ENCODE data around the gene MGAT4C. TPM values are rescaled to one million over a fixed set of nuclear protein-coding genes. Genes with fewer than 3 reads are reported as not detected.

The MGAT4C gene
- total and polyA plus RNA-seq, 2 experiments from 2014 or later: 4.5 to 4.7 TPM

GRCh38 chr12:86104087-86104486 lies 152.1 kb downstream of the MGAT4C start:
- H3K36me3 ChIP-seq (ENCODE audit: insufficient read depth): no peaks in the 10 kb centered on the region
- H3K4me3 Mint-ChIP-seq: no peak overlapping the region
- H3K9me3 Mint-ChIP-seq: no peaks in the 10 kb centered on the region
- no peaks in the 10 kb centered on the region for H3K4me1 Mint-ChIP-seq
- H2AFZ ChIP-seq: no peak overlapping the region
- H3K27me3 Mint-ChIP-seq (ENCODE audit: insufficient read depth, low read depth, poor library complexity): no peaks in the 10 kb centered on the region
- TF ChIP-seq ZNF462 (CRISPR knock-in tag; IDR thresholded peaks at IDR 0.05): no peak
- no peak for TF ChIP-seq REST (IDR thresholded peaks at IDR 0.05; ENCODE audit: unreplicated experiment)
- no peak for TF ChIP-seq CREB1 (CRISPR knock-in tag; IDR thresholded peaks at IDR 0.05; ENCODE audit: low read depth)
- no peak for TF ChIP-seq NANOG (IDR thresholded peaks at IDR 0.05; ENCODE audit: borderline replicate concordance)
- no peak for TF ChIP-seq EZH2 (IDR thresholded peaks at IDR 0.05; ENCODE audit: low read depth, unreplicated experiment)
- TF ChIP-seq JUNB (IDR thresholded peaks at IDR 0.05; ENCODE audit: unreplicated experiment): no peak
- TF ChIP-seq ZNF331 (CRISPR knock-in tag; IDR thresholded peaks at IDR 0.05; ENCODE audit: low read depth): no peak
- no peak for TF ChIP-seq ZNF114 (CRISPR knock-in tag; IDR thresholded peaks at IDR 0.05)
- TF ChIP-seq STAT1 (IDR thresholded peaks at IDR 0.05; ENCODE audit: unreplicated experiment): no peak
- TF ChIP-seq POLR2AphosphoS5 (IDR thresholded peaks at IDR 0.05; ENCODE audit: low read depth): no peak
- no peak for TF ChIP-seq CTCF (conservative IDR thresholded peaks at IDR 0.05; ENCODE audit: low read depth in 2 of 2)
- no peak for TF ChIP-seq EZH2phosphoT487 (IDR thresholded peaks at IDR 0.05; ENCODE audit: unreplicated experiment)
- no peak for TF ChIP-seq ETS1 (IDR thresholded peaks at IDR 0.05)
- no peaks in the 10 kb centered on the region for H3K36me3 Mint-ChIP-seq (ENCODE audit: low read depth)
- no peaks in the 10 kb centered on the region for H3F3A ChIP-seq (replicated peaks; ENCODE audit: low read depth)
- H3K9me2 ChIP-seq (ENCODE audit: insufficient read depth): no peaks in the 10 kb centered on the region
- H3K4me2 ChIP-seq: no peak overlapping the region
- H3K27me3 ChIP-seq (ENCODE audit: insufficient read depth): no peaks in the 10 kb centered on the region
- H4K20me1 ChIP-seq (replicated peaks; ENCODE audit: insufficient read depth): no peaks in the 10 kb centered on the region
- no peaks in the 10 kb centered on the region for H3K79me2 ChIP-seq (replicated peaks; ENCODE audit: insufficient read depth)
- H3K4me1 ChIP-seq (ENCODE audit: insufficient read depth): no peaks in the 10 kb centered on the region
- DNase-seq (ENCODE audit: low spot score): no peak
- H3K4me3 ChIP-seq: no peak overlapping the region
- no peak for ATAC-seq
- H3K27ac ChIP-seq (ENCODE audit: low read depth): no peak overlapping the region
- H3K27ac Mint-ChIP-seq: no peak overlapping the region

Data from GM23338 (cell line).